Transverse colon (tissue), 4 donors: ENCODE data around the gene TTC38.

Experiments
- CTCF ChIP-seq, 5 experiments: fragments of 200-600 bp in 3 of 5; fragments of 450-650 bp in 2 of 5; sonication (generic) in 3 of 5; IDR thresholded peaks; 1 replicate in 2 of 5; 2 replicates in 3 of 5; pipeline ENCODE4 v1.5.1; 2016 to 2017; ENCODE audit warnings: antibody characterized with exemption in 5 of 5, inconsistent platforms in 3 of 5, mild to moderate bottlenecking in 2 of 5, moderate library complexity in 1 of 5
- EP300 ChIP-seq: sonication (generic); formaldehyde crosslinking; IDR thresholded peaks from one replicate; pipeline ENCODE4 v1.6.1; 2017; ENCODE audit warnings: antibody characterized with exemption, low read depth
- POLR2A ChIP-seq: fragments of 450-650 bp; IDR thresholded peaks from one replicate; pipeline ENCODE4 v1.6.1; 2016; ENCODE audit warnings: antibody characterized with exemption, mild to moderate bottlenecking, moderate library complexity
- POLR2AphosphoS5 ChIP-seq, 3 donors: sonication (generic); formaldehyde crosslinking; IDR thresholded peaks; one replicate each; pipeline ENCODE4 v1.6.1; 2016; ENCODE audit warnings: antibody characterized with exemption in 3 of 3

GRCh38 chr22:46219636-46220035 lies 48.2 kb upstream of the TTC38 start:
- no peak for TF ChIP-seq CTCF (IDR thresholded peaks at IDR 0.05)
- no peak for TF ChIP-seq POLR2A
- no peak for TF ChIP-seq POLR2AphosphoS5 (IDR thresholded peaks at IDR 0.05)
- no peak for TF ChIP-seq EP300
